Hepatocyte (in vitro differentiated cells): Measurements from ENCODE around the gene FLOT1.

Experiments
- EZH2 ChIP-seq: fragments of 200-600 bp; sonication (generic); IDR thresholded peaks from 2 replicates; pipeline ENCODE4 v1.6.1; 2016; ENCODE audit warnings: antibody characterized with exemption, mild to moderate bottlenecking, borderline replicate concordance
- TF ChIP-seq, protein P1 (sequence below): fragments of 200-600 bp; sonication (generic); IDR thresholded peaks from 2 replicates; pipeline ENCODE4 v1.5.1; 2016; ENCODE audit warnings: antibody characterized with exemption, mild to moderate bottlenecking; ENCODE audit not compliant: poor library complexity

DNA sequence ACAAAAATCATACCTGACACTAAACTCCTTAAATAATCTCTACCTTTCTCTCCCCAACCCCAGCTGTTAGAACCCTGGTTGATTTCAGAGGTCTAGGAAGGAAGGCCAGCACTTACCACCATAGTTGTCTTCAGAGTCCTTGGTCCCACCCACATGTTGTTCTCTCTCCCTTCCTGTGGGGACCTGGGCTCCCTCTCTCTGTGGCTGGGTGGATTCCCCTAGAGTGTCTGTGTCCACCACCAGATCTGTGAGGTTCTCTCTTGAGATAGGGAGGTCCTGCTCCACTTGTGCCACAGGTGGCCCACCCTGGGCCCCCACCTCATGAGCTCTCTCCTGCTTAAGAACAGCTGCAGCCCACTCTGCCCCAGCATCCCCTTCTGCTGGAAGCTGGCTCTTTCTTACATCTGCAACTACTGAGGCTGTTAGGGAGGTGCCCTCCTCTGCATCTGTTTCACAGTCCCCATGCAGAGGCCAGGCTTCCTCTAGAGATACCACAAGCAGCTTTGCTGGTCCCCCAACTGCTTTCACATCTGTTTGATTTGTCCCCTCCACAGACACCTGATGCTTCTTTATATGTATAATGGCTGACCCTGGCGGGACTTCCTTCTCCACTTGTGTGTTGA lies 30.6 kb downstream of the FLOT1 start:
- TF ChIP-seq, protein P1, sequence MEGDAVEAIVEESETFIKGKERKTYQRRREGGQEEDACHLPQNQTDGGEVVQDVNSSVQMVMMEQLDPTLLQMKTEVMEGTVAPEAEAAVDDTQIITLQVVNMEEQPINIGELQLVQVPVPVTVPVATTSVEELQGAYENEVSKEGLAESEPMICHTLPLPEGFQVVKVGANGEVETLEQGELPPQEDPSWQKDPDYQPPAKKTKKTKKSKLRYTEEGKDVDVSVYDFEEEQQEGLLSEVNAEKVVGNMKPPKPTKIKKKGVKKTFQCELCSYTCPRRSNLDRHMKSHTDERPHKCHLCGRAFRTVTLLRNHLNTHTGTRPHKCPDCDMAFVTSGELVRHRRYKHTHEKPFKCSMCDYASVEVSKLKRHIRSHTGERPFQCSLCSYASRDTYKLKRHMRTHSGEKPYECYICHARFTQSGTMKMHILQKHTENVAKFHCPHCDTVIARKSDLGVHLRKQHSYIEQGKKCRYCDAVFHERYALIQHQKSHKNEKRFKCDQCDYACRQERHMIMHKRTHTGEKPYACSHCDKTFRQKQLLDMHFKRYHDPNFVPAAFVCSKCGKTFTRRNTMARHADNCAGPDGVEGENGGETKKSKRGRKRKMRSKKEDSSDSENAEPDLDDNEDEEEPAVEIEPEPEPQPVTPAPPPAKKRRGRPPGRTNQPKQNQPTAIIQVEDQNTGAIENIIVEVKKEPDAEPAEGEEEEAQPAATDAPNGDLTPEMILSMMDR: no peak
- no peak for TF ChIP-seq EZH2
